Panc1 (cell line): ENCODE data around the gene HBB. TPM values are rescaled to one million over a fixed set of nuclear protein-coding genes. Genes with fewer than 3 reads are reported as not detected.

Experiments used
- ATAC-seq: fragments of 200-7000 bp; cut with Tn5 transposase; 2 replicates; pipeline ENCODE4 v1.9.1; 2020; ENCODE audit warnings: mild to moderate bottlenecking, moderate library complexity
- BruUV-seq: library from RNA; stranded (reverse); fragments of 400-500 nt; replicated peaks from 2 replicates; lab custom pipeline; 2021; lab: Mats Ljungman, UMichigan
- CTCF ChIA-PET: fragments of 300-600 bp; sonication (Branson Sonifier 250); formaldehyde crosslinking; loops from one replicate; lab custom pipeline; 2022; ENCODE audit warnings: antibody characterized with exemption; lab: Charles Lee
- POLR2A ChIA-PET: fragments of 300-600 bp; sonication (Branson Sonifier 250); formaldehyde crosslinking; loops from one replicate; lab custom pipeline; 2022; ENCODE audit warnings: antibody characterized with exemption; lab: Charles Lee
- DNase-seq: peaks from one replicate; pipeline ENCODE4 v3.0.0-alpha.2; 2010; ENCODE audit warnings: low read depth, low spot score
- H3K27ac ChIP-seq: 2 replicates; pipeline ENCODE4 v1.5.1; 2011; ENCODE audit warnings: mild to moderate bottlenecking, low read length, inconsistent platforms
- H3K27me3 ChIP-seq: fragments of 200-500 bp; sonication (Bioruptor generic); 2 replicates; pipeline ENCODE4 v1.6.0; 2014; ENCODE audit warnings: low read length, inconsistent platforms; ENCODE audit not compliant: control insufficient read depth, insufficient read depth
- H3K36me3 ChIP-seq: fragments of 200-500 bp; sonication (Bioruptor generic); 2 replicates; pipeline ENCODE4 v1.5.1; 2014; ENCODE audit warnings: inconsistent platforms, mild to moderate bottlenecking, low read length, moderate library complexity; ENCODE audit not compliant: control insufficient read depth, insufficient read depth
- H3K4me1 ChIP-seq: 2 replicates; pipeline ENCODE4 v1.5.1; 2011; ENCODE audit warnings: inconsistent platforms, mild to moderate bottlenecking, low read length, moderate library complexity; ENCODE audit not compliant: control insufficient read depth, insufficient read depth
- H3K4me3 ChIP-seq, 2 experiments: 2 replicates each; pipeline ENCODE4 v1.5.1; 2011 to 2012; ENCODE audit warnings: low read depth in 2 of 2, low read length in 2 of 2, mild to moderate bottlenecking in 2 of 2, inconsistent platforms in 1 of 2, moderate library complexity in 1 of 2
- H3K9me3 ChIP-seq: fragments of 200-500 bp; sonication (Bioruptor generic); 2 replicates; pipeline ENCODE4 v1.5.1; 2014; ENCODE audit warnings: low read depth, mild to moderate bottlenecking, inconsistent platforms, low read length, moderate library complexity; ENCODE audit not compliant: control insufficient read depth, insufficient read depth
- CTCF ChIP-seq: fragments of 450-650 bp; IDR thresholded peaks from 2 replicates; pipeline ENCODE4 v1.5.1; 2017; ENCODE audit warnings: mild to moderate bottlenecking
- POLR2AphosphoS5 ChIP-seq: IDR thresholded peaks from 2 replicates; pipeline ENCODE4 v1.6.1; 2012; ENCODE audit warnings: mild to moderate bottlenecking, low read depth, low read length, moderate library complexity
- REST ChIP-seq, 2 experiments: IDR thresholded peaks; 2 replicates each; pipeline ENCODE4 v1.6.1; 2011 to 2012; ENCODE audit warnings: low read depth in 2 of 2, control low read depth in 1 of 2, low read length in 1 of 2, mild to moderate bottlenecking in 1 of 2, moderate library complexity in 1 of 2; ENCODE audit not compliant: insufficient read depth in 1 of 2
- SIN3A ChIP-seq: IDR thresholded peaks from 2 replicates; pipeline ENCODE4 v1.6.1; 2012; ENCODE audit warnings: low read depth, mild to moderate bottlenecking, low read length, moderate library complexity, borderline replicate concordance; ENCODE audit not compliant: insufficient read depth
- TCF7L2 ChIP-seq: IDR thresholded peaks from 2 replicates; pipeline ENCODE4 v1.6.1; 2011; ENCODE audit warnings: mild to moderate bottlenecking, low read depth, low read length, inconsistent platforms
- in situ Hi-C: cut with HindIII; loops from 2 replicates; pipeline ENCODE4 v1.10.0; 2016; ENCODE audit warnings: low sequenced_read_pairs, low pct_unique_long_range_greater_than_20kb
- intact Hi-C: fragments of 100-400 bp; cut with micrococcal nuclease; formaldehyde crosslinking; loops from one replicate; pipeline ENCODE4 v1.10.0; 2022; ENCODE audit not compliant: unreplicated experiment
- total RNA-seq: library from RNA; stranded (reverse); gene quantifications from one replicate; pipeline ENCODE4 v1.2.1, GENCODE V29; 2021; ENCODE audit not compliant: unreplicated experiment

The HBB gene
- total RNA-seq, 1 experiment from 2014 or later: 0.72 TPM

GRCh38 chr11:5274395-5274794 is 47.5 kb upstream of the HBB start:
- ATAC-seq (no peak), DNase-seq (no peak)
- H3K36me3 ChIP-seq: no peaks in the 10 kb centered on the region
- intact Hi-C loops (no loop called here), in situ Hi-C loops (no loop called here)
- BruUV-seq: no TSS peak
- CTCF ChIA-PET: no interaction called here
- POLR2A ChIA-PET: no interaction called here
- H3K4me3 ChIP-seq: no peak overlapping the region
- no peaks in the 10 kb centered on the region for H3K27me3 ChIP-seq
- no peak overlapping the region for H3K27ac ChIP-seq
- TF ChIP-seq CTCF (no peak), POLR2AphosphoS5 (no peak), TCF7L2 (no peak), REST (IDR thresholded peaks at IDR 0.05; ENCODE audit: insufficient read depth in 1 of 2, low read depth in 2 of 2, low read length in 1 of 2) (no peak), SIN3A (no peak)
- no peaks in the 10 kb centered on the region for H3K4me1 ChIP-seq
- H3K9me3 ChIP-seq: no peaks in the 10 kb centered on the region

- POLR2A ChIA-PET: no interaction called here
- ATAC-seq (no peak), DNase-seq (no peak)
- no TSS peak for BruUV-seq
- Histone ChIP-seq H3K27me3 (no peaks in the 10 kb centered on the region), H3K4me1 (no peaks in the 10 kb centered on the region), H3K36me3 (no peaks in the 10 kb centered on the region), H3K27ac (no peak overlapping the region), H3K4me3 (no peak overlapping the region), H3K9me3 (no peaks in the 10 kb centered on the region)
- CTCF ChIA-PET: no interaction called here
- intact Hi-C loops (no loop called here), in situ Hi-C loops (no loop called here)
- TF ChIP-seq TCF7L2 (no peak), CTCF (no peak), POLR2AphosphoS5 (no peak), REST (IDR thresholded peaks at IDR 0.05; ENCODE audit: insufficient read depth in 1 of 2, low read depth in 2 of 2, low read length in 1 of 2) (no peak), SIN3A (no peak)
Observed at GRCh38 chr11:5272395-5273017, 45.6 kb upstream of the HBB start.
